Lower leg skin (tissue), 3 donors: ENCODE data around the gene TM9SF4.

ENCODE experiments used
- CTCF ChIP-seq, 3 donors: fragments of 450-650 bp; IDR thresholded peaks; one replicate each; pipeline ENCODE4 v1.5.1; 2016; ENCODE audit warnings: antibody characterized with exemption in 3 of 3, mild to moderate bottlenecking in 3 of 3, moderate library complexity in 2 of 3
- POLR2A ChIP-seq, 2 donors: fragments of 450-650 bp; IDR thresholded peaks; one replicate each; pipeline ENCODE4 v1.6.1; 2016 to 2017; ENCODE audit warnings: antibody characterized with exemption in 2 of 2, mild to moderate bottlenecking in 1 of 2, moderate library complexity in 1 of 2

GRCh38 chr20:32201977-32202363 is 92.5 kb downstream of the TM9SF4 start:
- TF ChIP-seq CTCF (IDR thresholded peaks at IDR 0.05): no peak
- no peak for TF ChIP-seq POLR2A (IDR thresholded peaks at IDR 0.05)
